M059J (cell line): ENCODE results near the gene ICOSLG. TPM values are rescaled to one million over a fixed set of nuclear protein-coding genes. Genes with fewer than 3 reads are reported as not detected.
"Not testable (repeated sequence)": the region's sequence is repeated elsewhere in the genome, so short reads cannot be mapped to it uniquely, and the experiment has no call there.

ENCODE experiments used
- DNase-seq: peaks from one replicate; pipeline ENCODE4 v3.0.0-alpha.2; 2012; ENCODE audit warnings: low read depth
- total RNA-seq: library from RNA; depleted of rRNA; stranded (reverse); fragments of >200 nt; shearing (Covaris generic); gene quantifications from 2 replicates; pipeline ENCODE4 v1.2.3, GENCODE V29; 2014; rRNA removed

Gene ICOSLG
- total RNA-seq = 0.10 TPM in 1 of 2 replicates, not detected in the other

- not testable (repeated sequence) for DNase-seq
Observed at GRCh38 chr21:44240842-44241241, at the start of gene ICOSLG. Gene ICOSLG (minus strand): TSS chr21:44240943. CDS start chr21:44240817, 126 bp downstream.

GRCh38 chr21:44289381-44290010, 48.8 kb upstream of the ICOSLG start:
- DNase-seq = no peak

- no peak for DNase-seq
Observed at GRCh38 chr21:44288251-44289110, 47.7 kb upstream of the ICOSLG start.

GRCh38 chr21:44286716-44287632, 46.2 kb upstream of the ICOSLG start:
- DNase-seq = no peak

GRCh38 chr21:44286086-44286715, 45.5 kb upstream of the ICOSLG start:
- DNase-seq = no peak

GRCh38 chr21:44285138-44285992, 44.6 kb upstream of the ICOSLG start, which contains the start of gene AIRE:
Gene AIRE (plus strand): TSS chr21:44285876. CDS start chr21:44286007, 131 bp downstream.
- DNase-seq = peak; percentile 62

- DNase-seq = no peak
Observed at GRCh38 chr21:44283948-44284347, 43.2 kb upstream of the ICOSLG start.

GRCh38 chr21:44283211-44283785, 42.6 kb upstream of the ICOSLG start:
- DNase-seq = not testable (repeated sequence)

GRCh38 chr21:44282370-44282769, 41.6 kb upstream of the ICOSLG start:
- no peak for DNase-seq

- DNase-seq = peak; percentile 22
Observed at GRCh38 chr21:44281801-44282200, 41.1 kb upstream of the ICOSLG start.

GRCh38 chr21:44279354-44280260, 38.9 kb upstream of the ICOSLG start:
- no peak for DNase-seq

GRCh38 chr21:44275041-44275440, 34.3 kb upstream of the ICOSLG start:
- DNase-seq = no peak

GRCh38 chr21:44273046-44273445, 32.3 kb upstream of the ICOSLG start:
- DNase-seq = no peak

- no peak for DNase-seq
Observed at GRCh38 chr21:44272284-44272858, 31.6 kb upstream of the ICOSLG start.

- DNase-seq = no peak
Observed at GRCh38 chr21:44271558-44272283, 31.0 kb upstream of the ICOSLG start.

GRCh38 chr21:44269090-44269489, 28.3 kb upstream of the ICOSLG start:
- no peak for DNase-seq

GRCh38 chr21:44267655-44268142, 27.0 kb upstream of the ICOSLG start:
- no peak for DNase-seq
